ENCODE results near the gene RAP2B. TPM values are rescaled to one million over a fixed set of nuclear protein-coding genes. Genes with fewer than 3 reads are reported as not detected.
A peak's percentile ranks its signal among the peaks of the same experiment; 100 is the strongest.
"Not testable (repeated sequence)": the region's sequence is repeated elsewhere in the genome, so short reads cannot be mapped to it uniquely, and the experiment has no call there.

Gene RAP2B
- total RNA-seq, 2 experiments from 2014 or later = 13.8 to 14.8 TPM

GRCh38 chr3:153150991-153151390, 11.0 kb upstream of the RAP2B start:
- no peaks in the 10 kb centered on the region for H3K27me3 Mint-ChIP-seq
- H3K9me3 ChIP-seq (ENCODE audit: control insufficient read depth in 1 of 2, insufficient read depth in 1 of 2, low read length in 2 of 2) = no peaks in the 10 kb centered on the region
- no peaks in the 10 kb centered on the region for H3K9me3 Mint-ChIP-seq
- no peaks in the 10 kb centered on the region for H3K36me3 ChIP-seq (ENCODE audit: insufficient read depth, low read length)
- no peak for TF ChIP-seq CTCF (IDR thresholded peaks at IDR 0.05)
- no peak overlapping the region for H3K27ac ChIP-seq (ENCODE audit: low read depth in 1 of 2, low read length in 2 of 2)
- ATAC-seq (ENCODE audit: poor library complexity) (no peak), DNase-seq (no peak)
- no peaks in the 10 kb centered on the region for H3K27me3 ChIP-seq (ENCODE audit: control insufficient read depth in 1 of 2, insufficient read depth in 2 of 2, low read length in 2 of 2)
- ChIA-PET POLR2A (interaction anchor here (1.6 kb wide), 1 partner anchor 10 kb away, joined by 9 read pairs; the partner anchor contains the start of gene RAP2B), CTCF (no interaction called here)
- H3K4me3 ChIP-seq (ENCODE audit: low read length) = no peak overlapping the region
- no peaks in the 10 kb centered on the region for H3K4me1 ChIP-seq (ENCODE audit: insufficient read depth, low read length)
- no peaks in the 10 kb centered on the region for H3K4me1 Mint-ChIP-seq (ENCODE audit: low read depth)
- no peak overlapping the region for H3K27ac Mint-ChIP-seq
- H3K4me3 Mint-ChIP-seq = no peak overlapping the region
- intact Hi-C loops (cut with DNase I, micrococcal nuclease) = no loop called here
- no peaks in the 10 kb centered on the region for H3K36me3 Mint-ChIP-seq (ENCODE audit: low read depth)

- H3K4me3 Mint-ChIP-seq; H3K27me3 ChIP-seq (ENCODE audit: control insufficient read depth in 1 of 2, insufficient read depth in 2 of 2, low read length in 2 of 2); H3K9me3 ChIP-seq (ENCODE audit: control insufficient read depth in 1 of 2, insufficient read depth in 1 of 2, low read length in 2 of 2); H3K27me3 Mint-ChIP-seq; intact Hi-C loops (cut with DNase I, micrococcal nuclease); POLR2A ChIA-PET; H3K4me3 ChIP-seq (ENCODE audit: low read length); H3K27ac ChIP-seq (ENCODE audit: low read depth in 1 of 2, low read length in 2 of 2); DNase-seq; CTCF ChIA-PET; H3K27ac Mint-ChIP-seq; ATAC-seq (ENCODE audit: poor library complexity); H3K36me3 ChIP-seq (ENCODE audit: insufficient read depth, low read length); H3K9me3 Mint-ChIP-seq; H3K36me3 Mint-ChIP-seq (ENCODE audit: low read depth): not testable (repeated sequence)
- H3K4me1 ChIP-seq (ENCODE audit: insufficient read depth, low read length) = peaks cover 11% of the 10 kb centered on the region
- peaks cover 12% of the 10 kb centered on the region for H3K4me1 Mint-ChIP-seq (ENCODE audit: low read depth)
Measured at GRCh38 chr3:153155786-153156185, 6.2 kb upstream of the RAP2B start.

GRCh38 chr3:153158189-153158588, 3.8 kb upstream of the RAP2B start:
- Histone ChIP-seq H3K9me3 (ENCODE audit: control insufficient read depth in 1 of 2, insufficient read depth in 1 of 2, low read length in 2 of 2) (no peaks in the 10 kb centered on the region), H3K4me1 (ENCODE audit: insufficient read depth, low read length) (peaks cover 15% of the 10 kb centered on the region), H3K36me3 (ENCODE audit: insufficient read depth, low read length) (no peaks in the 10 kb centered on the region), H3K27ac (ENCODE audit: low read depth in 1 of 2, low read length in 2 of 2) (no peak overlapping the region), H3K27me3 (ENCODE audit: control insufficient read depth in 1 of 2, insufficient read depth in 2 of 2, low read length in 2 of 2) (no peaks in the 10 kb centered on the region), H3K4me3 (ENCODE audit: low read length) (no peak overlapping the region)
- Mint-ChIP-seq H3K27ac (no peak overlapping the region), H3K9me3 (no peaks in the 10 kb centered on the region), H3K36me3 (ENCODE audit: low read depth) (peaks cover 21% of the 10 kb centered on the region), H3K4me1 (ENCODE audit: low read depth) (peaks cover 20% of the 10 kb centered on the region), H3K27me3 (no peaks in the 10 kb centered on the region), H3K4me3 (peak overlapping the region; percentile 56)
- ChIA-PET CTCF (no interaction called here), POLR2A (no interaction called here)
- DNase-seq = no peak
- TF ChIP-seq CTCF (IDR thresholded peaks at IDR 0.05) = no peak
- intact Hi-C loops (cut with DNase I, micrococcal nuclease) = no loop called here
- ATAC-seq (ENCODE audit: poor library complexity) = no peak

All from CD4-positive, alpha-beta T cell (primary cell).